HL-60/S4 (cell line): ENCODE measurements around the gene HIVEP1.

ENCODE experiments used
- in situ Hi-C: fragments of 300-500 bp; cut with MboI; formaldehyde crosslinking; loops from 2 replicates; pipeline ENCODE4 v1.14.3; 2022; ENCODE audit warnings: low sequenced_read_pairs

Gene HIVEP1

GRCh38 chr6:11992086-11992485 is 20.0 kb upstream of the HIVEP1 start:
- in situ Hi-C loops, result no loop called here

GRCh38 chr6:11994875-11995461 is 17.1 kb upstream of the HIVEP1 start:
- in situ Hi-C loops, result no loop called here

- in situ Hi-C loops, result no loop called here
Observed at GRCh38 chr6:11996751-11997150, 15.4 kb upstream of the HIVEP1 start.

GRCh38 chr6:11999246-11999645 is 12.9 kb upstream of the HIVEP1 start:
- in situ Hi-C loops, result no loop called here

- in situ Hi-C loops, result no loop called here
Observed at GRCh38 chr6:12000174-12000573, 11.9 kb upstream of the HIVEP1 start.

- in situ Hi-C loops, result no loop called here
Observed at GRCh38 chr6:12001004-12001705, 11.0 kb upstream of the HIVEP1 start.

GRCh38 chr6:12001706-12002435 is 10.2 kb upstream of the HIVEP1 start:
- in situ Hi-C loops, result no loop called here

- in situ Hi-C loops, result no loop called here
Observed at GRCh38 chr6:12007473-12007872, 4.6 kb upstream of the HIVEP1 start.

- in situ Hi-C loops, result no loop called here
Observed at GRCh38 chr6:12007887-12008286, 4.2 kb upstream of the HIVEP1 start.

GRCh38 chr6:12008366-12009179 is 3.5 kb upstream of the HIVEP1 start:
- in situ Hi-C loops, result no loop called here

GRCh38 chr6:12009180-12009685 is 2.9 kb upstream of the HIVEP1 start:
- in situ Hi-C loops, result no loop called here

GRCh38 chr6:12009876-12010634 is 2.1 kb upstream of the HIVEP1 start:
- in situ Hi-C loops, result no loop called here

- in situ Hi-C loops, result no loop called here
Observed at GRCh38 chr6:12010635-12011275, 1.4 kb upstream of the HIVEP1 start.

GRCh38 chr6:12011276-12012037 is 655 bp upstream of the HIVEP1 start:
- in situ Hi-C loops, result no loop called here

GRCh38 chr6:12012558-12013306 is 620 bp downstream of the HIVEP1 start:
- in situ Hi-C loops, result no loop called here

- in situ Hi-C loops, result no loop called here
Observed at GRCh38 chr6:12013307-12013719, 1.2 kb downstream of the HIVEP1 start.

GRCh38 chr6:12014027-12014872 is 2.1 kb downstream of the HIVEP1 start:
- in situ Hi-C loops, result no loop called here

- in situ Hi-C loops, result no loop called here
Observed at GRCh38 chr6:12014873-12015149, 2.7 kb downstream of the HIVEP1 start.
